Measurements from ENCODE around the gene MCF2L2. TPM values are rescaled to one million over a fixed set of nuclear protein-coding genes. Genes with fewer than 3 reads are reported as not detected.

MCF2L2 gene
- total RNA-seq, 1 donor from 2014 or later = 4.1 TPM

DNA sequence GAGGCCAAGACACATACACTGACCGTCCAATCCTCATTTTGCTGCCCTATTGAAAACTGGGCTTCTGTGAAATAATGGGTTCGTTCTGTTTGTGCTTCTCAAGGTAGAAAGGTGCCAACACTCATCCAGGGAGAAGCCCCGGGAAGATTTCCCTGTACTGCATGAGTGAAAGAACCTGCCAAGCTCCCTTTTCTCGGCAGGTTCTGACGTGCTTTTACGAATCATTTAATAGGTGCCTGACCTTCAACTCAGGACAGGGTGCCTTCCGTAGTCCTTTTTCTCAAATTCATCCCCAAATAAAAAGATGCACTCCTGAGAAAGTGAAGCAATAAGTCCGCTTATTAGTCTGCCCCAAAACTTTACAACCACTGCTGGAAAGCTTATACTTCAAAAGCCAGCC is 111.1 kb downstream of the MCF2L2 start:
- Mint-ChIP-seq H3K36me3 (ENCODE audit: low read depth) (peaks cover 3% of the 10 kb centered on the region), H3K4me1 (ENCODE audit: low read depth) (peaks cover 17% of the 10 kb centered on the region), H3K4me3 (no peak overlapping the region), H3K27me3 (ENCODE audit: insufficient read depth) (no peaks in the 10 kb centered on the region), H3K9me3 (no peaks in the 10 kb centered on the region), H3K27ac (no peak overlapping the region)
- intact Hi-C loops (cut with micrococcal nuclease) = no loop called here
- no peak for DNase-seq (ENCODE audit: low spot score)

DNA sequence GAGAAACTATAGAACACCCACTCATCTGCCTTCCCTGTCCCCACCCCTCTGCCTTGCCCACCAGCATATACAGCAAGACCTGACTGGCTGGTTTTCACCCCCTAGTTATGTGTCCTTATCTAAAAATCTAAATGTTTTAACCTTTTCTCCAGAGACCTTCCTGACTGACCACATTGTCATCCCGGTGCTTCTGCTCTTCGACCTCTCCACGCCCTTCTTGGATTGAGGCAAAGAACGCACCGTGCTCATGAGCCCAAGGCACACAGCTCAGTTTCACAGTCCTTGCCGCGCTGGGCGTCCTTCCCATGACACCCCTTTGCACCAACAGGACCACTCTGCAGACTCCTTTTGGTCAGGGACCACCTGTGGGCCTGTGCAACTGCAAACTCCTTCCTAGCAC is 112.7 kb downstream of the MCF2L2 start:
- no peak overlapping the region for H3K4me3 Mint-ChIP-seq
- no peak for DNase-seq (ENCODE audit: low spot score)
- H3K4me1 Mint-ChIP-seq (ENCODE audit: low read depth) = peaks cover 16% of the 10 kb centered on the region
- no peaks in the 10 kb centered on the region for H3K27me3 Mint-ChIP-seq (ENCODE audit: insufficient read depth)
- no peak overlapping the region for H3K27ac Mint-ChIP-seq
- H3K9me3 Mint-ChIP-seq = no peaks in the 10 kb centered on the region
- H3K36me3 Mint-ChIP-seq (ENCODE audit: low read depth) = peaks cover 9% of the 10 kb centered on the region
- intact Hi-C loops (cut with micrococcal nuclease) = no loop called here

DNA sequence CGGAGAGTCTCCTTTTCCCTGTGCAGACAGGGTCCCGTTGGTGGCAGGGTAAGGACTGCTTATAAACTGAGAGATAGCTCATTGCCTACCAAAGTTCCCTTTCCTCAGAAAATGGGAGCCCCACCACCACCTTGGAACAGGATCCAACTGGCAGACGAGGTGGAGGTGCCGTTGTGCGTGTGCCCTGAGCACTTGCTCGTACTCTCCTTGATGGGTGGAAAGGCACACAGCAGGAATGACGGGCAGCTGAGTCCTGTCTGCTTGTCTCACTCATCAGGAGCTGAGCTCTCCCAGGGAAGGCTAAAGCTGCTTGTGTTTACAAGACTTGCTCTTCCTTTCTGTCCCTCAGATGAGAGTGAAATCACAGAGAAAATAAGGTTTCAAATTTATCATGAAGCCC is 114.7 kb downstream of the MCF2L2 start:
- intact Hi-C loops (cut with micrococcal nuclease) = no loop called here
- Mint-ChIP-seq H3K4me3 (no peak overlapping the region), H3K4me1 (ENCODE audit: low read depth) (peaks cover under 1% of the 10 kb centered on the region), H3K9me3 (no peaks in the 10 kb centered on the region), H3K27me3 (ENCODE audit: insufficient read depth) (no peaks in the 10 kb centered on the region), H3K27ac (no peak overlapping the region), H3K36me3 (ENCODE audit: low read depth) (peaks cover 9% of the 10 kb centered on the region)
- DNase-seq (ENCODE audit: low spot score) = no peak

DNA sequence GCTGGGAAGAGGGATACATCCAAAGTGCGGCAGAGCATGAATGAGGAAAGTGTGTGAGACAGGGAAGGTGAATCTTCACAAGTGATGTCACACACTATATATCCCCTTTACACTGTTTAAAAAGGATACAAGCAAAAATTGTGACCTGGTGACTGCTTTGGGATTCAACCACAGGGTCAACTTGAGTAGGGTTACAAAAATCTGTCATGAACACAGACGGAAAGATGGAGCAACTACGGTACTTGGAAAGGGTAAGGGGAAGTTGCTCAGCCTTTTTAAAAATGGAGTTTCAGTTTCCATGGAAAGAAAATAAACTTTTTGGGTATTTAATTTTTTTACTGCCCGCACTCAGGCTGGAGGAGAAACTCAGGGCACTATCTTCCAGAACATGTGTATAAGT is 115.1 kb downstream of the MCF2L2 start:
- H3K9me3 Mint-ChIP-seq = no peaks in the 10 kb centered on the region
- H3K36me3 Mint-ChIP-seq (ENCODE audit: low read depth) = peaks cover 9% of the 10 kb centered on the region
- no peaks in the 10 kb centered on the region for H3K4me1 Mint-ChIP-seq (ENCODE audit: low read depth)
- DNase-seq (ENCODE audit: low spot score) = no peak
- no peak overlapping the region for H3K4me3 Mint-ChIP-seq
- intact Hi-C loops (cut with micrococcal nuclease) = no loop called here
- no peaks in the 10 kb centered on the region for H3K27me3 Mint-ChIP-seq (ENCODE audit: insufficient read depth)
- no peak overlapping the region for H3K27ac Mint-ChIP-seq

DNA sequence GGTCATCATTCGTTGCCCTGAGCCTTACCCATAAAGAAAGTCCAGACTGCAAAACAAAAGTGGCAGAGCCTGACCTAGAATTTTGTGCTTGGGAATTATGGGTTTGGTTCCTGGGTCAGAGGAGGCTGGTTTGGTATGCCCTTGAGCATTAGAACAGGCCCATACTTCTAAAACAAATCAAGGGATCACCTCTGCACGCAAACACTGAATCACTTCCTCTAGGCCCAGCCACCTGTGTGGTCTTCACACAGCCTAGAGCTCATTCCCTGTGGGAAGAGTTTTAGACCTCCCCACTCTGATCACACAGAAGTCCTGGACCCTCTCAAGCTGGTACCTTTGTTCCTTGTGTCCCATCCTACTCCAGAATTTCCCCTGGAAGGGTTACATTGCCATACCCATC is 116.0 kb downstream of the MCF2L2 start:
- no peaks in the 10 kb centered on the region for H3K27me3 Mint-ChIP-seq (ENCODE audit: insufficient read depth)
- DNase-seq (ENCODE audit: low spot score) = no peak
- intact Hi-C loops (cut with micrococcal nuclease) = no loop called here
- H3K9me3 Mint-ChIP-seq = no peaks in the 10 kb centered on the region
- H3K4me3 Mint-ChIP-seq = no peak overlapping the region
- H3K27ac Mint-ChIP-seq = no peak overlapping the region
- peaks cover 5% of the 10 kb centered on the region for H3K4me1 Mint-ChIP-seq (ENCODE audit: low read depth)
- peaks cover 6% of the 10 kb centered on the region for H3K36me3 Mint-ChIP-seq (ENCODE audit: low read depth)

DNA sequence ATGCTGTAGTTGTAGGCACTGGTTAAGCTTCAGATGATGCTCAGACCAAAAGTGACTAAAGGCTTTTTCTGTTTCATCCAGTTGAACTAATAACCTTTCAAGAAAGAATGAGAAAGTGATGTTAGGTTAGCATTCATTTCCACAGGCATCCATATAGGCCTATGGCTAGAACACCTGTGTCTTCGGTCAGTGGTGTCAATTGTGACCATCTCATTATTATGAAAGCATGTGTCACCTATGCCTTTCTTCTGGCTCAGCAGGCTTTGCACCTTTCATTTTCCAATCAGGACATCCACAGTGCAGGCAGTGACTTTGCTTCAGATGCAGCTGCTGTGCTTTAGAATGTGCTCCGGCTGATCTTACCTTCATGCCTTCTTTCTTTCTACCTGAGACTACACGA is 117.5 kb downstream of the MCF2L2 start:
- Mint-ChIP-seq H3K4me3 (no peak overlapping the region), H3K36me3 (ENCODE audit: low read depth) (peaks cover 12% of the 10 kb centered on the region)

DNA sequence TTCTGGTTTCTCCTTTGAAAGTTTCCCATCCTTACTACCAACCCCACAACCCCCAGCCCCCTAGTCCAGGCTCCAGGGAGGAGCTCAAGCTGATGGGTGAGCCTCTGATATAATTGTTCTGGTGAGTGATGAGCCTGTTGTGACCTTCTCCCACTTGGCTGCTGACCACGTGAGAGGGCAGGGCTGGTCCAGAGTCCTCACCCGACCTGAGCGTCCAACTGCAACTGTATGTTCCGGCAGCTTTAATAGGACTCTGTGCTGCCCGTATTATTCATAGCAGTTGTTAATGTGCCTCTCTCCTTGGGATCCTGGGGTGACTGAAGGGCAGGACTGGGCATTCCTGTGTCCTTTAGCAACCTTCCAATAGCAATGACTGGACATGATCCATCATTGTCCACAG is 119.1 kb downstream of the MCF2L2 start:
- no peak for DNase-seq (ENCODE audit: low spot score)
- H3K27me3 Mint-ChIP-seq (ENCODE audit: insufficient read depth) = no peaks in the 10 kb centered on the region
- no peaks in the 10 kb centered on the region for H3K9me3 Mint-ChIP-seq
- H3K4me1 Mint-ChIP-seq (ENCODE audit: low read depth) = peaks cover 20% of the 10 kb centered on the region
- H3K36me3 Mint-ChIP-seq (ENCODE audit: low read depth) = peaks cover 12% of the 10 kb centered on the region
- intact Hi-C loops (cut with micrococcal nuclease) = loop anchor here (5.0 kb wide), 2 partner anchors 38 to 42 kb away; no protein-coding TSS in a partner anchor
- no peak overlapping the region for H3K27ac Mint-ChIP-seq
- H3K4me3 Mint-ChIP-seq = no peak overlapping the region

More for the DNA sequence above, 117.5 kb downstream of the MCF2L2 start:
- DNase-seq (ENCODE audit: low spot score) = no peak
- intact Hi-C loops (cut with micrococcal nuclease) = no loop called here
- Mint-ChIP-seq H3K27me3 (ENCODE audit: insufficient read depth) (no peaks in the 10 kb centered on the region), H3K27ac (no peak overlapping the region), H3K4me1 (ENCODE audit: low read depth) (peaks cover 20% of the 10 kb centered on the region), H3K9me3 (no peaks in the 10 kb centered on the region)

DNA sequence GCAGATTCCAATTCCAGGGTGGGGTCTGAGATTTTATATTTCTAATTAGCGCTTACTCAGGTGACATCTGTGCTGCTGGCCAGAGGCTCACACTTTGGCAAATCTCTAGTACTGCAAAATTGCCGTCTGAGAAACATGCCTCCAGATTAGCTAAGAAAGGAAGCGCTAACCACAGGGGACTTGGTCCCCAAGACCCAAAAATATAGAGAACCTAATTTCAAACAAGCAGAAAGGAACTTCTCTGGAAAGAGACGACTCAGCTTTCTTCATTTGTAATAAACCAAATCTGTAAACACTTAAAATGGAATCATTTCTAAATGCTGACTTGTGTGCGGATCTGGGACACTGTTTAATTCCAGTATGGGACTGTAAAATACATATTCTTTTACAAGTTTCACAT is 119.7 kb downstream of the MCF2L2 start:
- Mint-ChIP-seq H3K4me3 (no peak overlapping the region), H3K9me3 (no peaks in the 10 kb centered on the region), H3K36me3 (ENCODE audit: low read depth) (peaks cover 12% of the 10 kb centered on the region), H3K27me3 (ENCODE audit: insufficient read depth) (no peaks in the 10 kb centered on the region), H3K4me1 (ENCODE audit: low read depth) (peaks cover 24% of the 10 kb centered on the region), H3K27ac (no peak overlapping the region)
- intact Hi-C loops (cut with micrococcal nuclease) = loop anchor here (5.0 kb wide), 2 partner anchors 39 to 41 kb away; no protein-coding TSS in a partner anchor
- no peak for DNase-seq (ENCODE audit: low spot score)

DNA sequence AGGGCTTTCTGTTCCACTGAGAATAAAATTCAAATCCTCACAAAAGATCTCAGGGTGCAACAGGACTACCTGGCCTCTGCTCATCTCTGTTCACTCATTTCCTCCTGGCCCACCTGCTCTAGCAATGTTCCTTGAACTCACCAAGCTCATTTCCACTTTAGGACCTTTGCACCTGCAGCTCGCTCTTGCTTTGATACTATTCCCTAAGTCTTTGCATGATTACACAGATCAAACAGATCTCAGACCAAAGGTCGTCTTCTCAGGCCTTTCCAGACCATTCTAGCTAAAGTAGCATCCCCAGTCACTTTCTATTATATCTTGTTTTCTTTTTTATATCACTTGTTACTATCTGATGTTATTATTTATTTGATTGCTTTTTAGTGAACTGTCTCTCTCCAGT is 120.7 kb downstream of the MCF2L2 start:
- intact Hi-C loops (cut with micrococcal nuclease) = loop anchor here (1.0 to 5.0 kb wide), 3 partner anchors 22 to 40 kb away; no protein-coding TSS in a partner anchor
- Mint-ChIP-seq H3K27me3 (ENCODE audit: insufficient read depth) (no peaks in the 10 kb centered on the region), H3K27ac (no peak overlapping the region), H3K4me1 (ENCODE audit: low read depth) (peaks cover 32% of the 10 kb centered on the region), H3K9me3 (no peaks in the 10 kb centered on the region), H3K4me3 (no peak overlapping the region), H3K36me3 (ENCODE audit: low read depth) (peaks cover 10% of the 10 kb centered on the region)
- DNase-seq (ENCODE audit: low spot score) = no peak

DNA sequence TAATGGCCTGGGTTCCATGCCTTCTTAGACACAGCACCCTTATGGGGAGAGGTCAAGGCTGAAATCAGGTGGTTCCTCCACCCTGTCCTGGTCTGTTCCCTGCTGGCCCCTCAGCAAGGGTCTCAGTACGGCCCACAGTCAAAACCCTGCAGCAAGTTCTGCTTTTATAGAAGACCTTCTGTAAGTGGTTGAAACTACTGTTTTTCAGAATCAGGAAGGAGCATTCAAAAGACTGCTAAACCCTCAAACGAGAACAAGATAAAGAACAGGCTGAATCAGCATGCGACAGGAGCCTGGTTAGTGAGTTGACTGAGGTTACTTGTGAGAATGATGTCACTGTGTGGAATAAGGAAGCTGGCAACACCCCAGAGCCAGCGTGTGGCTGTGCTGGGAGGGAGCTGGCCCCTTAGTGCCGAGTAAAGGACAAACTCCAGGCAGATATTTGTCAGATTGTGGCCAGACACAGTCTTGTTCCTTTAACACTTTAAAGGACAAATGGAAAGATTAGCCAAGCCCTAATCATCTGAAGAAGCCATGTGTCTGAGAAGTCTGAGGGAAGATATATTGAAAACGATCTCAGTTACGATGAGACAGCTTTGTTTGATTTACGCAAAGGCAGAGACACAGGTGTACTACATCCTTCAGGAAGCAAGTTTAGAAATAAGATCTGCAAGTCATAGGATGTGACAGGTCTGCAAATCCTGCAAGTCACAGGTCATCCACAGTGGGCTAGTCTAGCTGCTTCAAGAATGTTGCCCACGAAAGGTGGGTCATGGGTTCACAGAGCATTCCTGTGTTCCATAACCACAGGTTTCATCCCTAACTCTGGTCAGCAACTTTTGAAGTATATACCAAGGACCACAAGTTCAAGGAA is 121.4 kb downstream of the MCF2L2 start:
- DNase-seq (ENCODE audit: low spot score) = peak; percentile 28
- Mint-ChIP-seq H3K27ac (peak overlapping the region; percentile 72), H3K9me3 (no peaks in the 10 kb centered on the region), H3K4me1 (ENCODE audit: low read depth) (peaks cover 39% of the 10 kb centered on the region), H3K36me3 (ENCODE audit: low read depth) (peaks cover 9% of the 10 kb centered on the region), H3K27me3 (ENCODE audit: insufficient read depth) (no peaks in the 10 kb centered on the region), H3K4me3 (peak overlapping the region; percentile 53)
- intact Hi-C loops (cut with micrococcal nuclease) = loop anchor here (1.0 to 5.0 kb wide), 3 partner anchors 22 to 40 kb away; no protein-coding TSS in a partner anchor

DNA sequence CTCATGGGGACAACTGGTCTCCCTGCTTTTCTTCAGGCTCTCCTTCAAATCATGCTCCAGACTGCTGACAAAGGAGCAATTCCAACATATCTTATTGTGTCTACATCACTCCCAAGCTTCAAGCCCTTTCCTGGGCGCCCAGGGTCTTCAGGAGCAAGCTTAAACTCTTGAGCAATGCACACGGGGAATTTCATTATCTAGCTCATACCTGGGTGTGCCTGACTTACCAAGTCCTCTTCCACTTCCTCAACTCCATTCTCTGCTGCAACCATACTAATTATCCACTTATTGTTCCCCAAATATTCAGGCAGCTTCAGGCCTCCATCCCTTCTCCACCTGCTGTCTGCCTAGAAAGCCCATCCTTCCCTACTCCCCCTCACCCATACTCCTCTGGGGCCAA is 124.7 kb downstream of the MCF2L2 start:
- Mint-ChIP-seq H3K36me3 (ENCODE audit: low read depth) (peaks cover 5% of the 10 kb centered on the region), H3K4me1 (ENCODE audit: low read depth) (peaks cover 44% of the 10 kb centered on the region), H3K4me3 (no peak overlapping the region), H3K9me3 (no peaks in the 10 kb centered on the region), H3K27me3 (ENCODE audit: insufficient read depth) (no peaks in the 10 kb centered on the region), H3K27ac (no peak overlapping the region)
- intact Hi-C loops (cut with micrococcal nuclease) = no loop called here
- DNase-seq (ENCODE audit: low spot score) = no peak

DNA sequence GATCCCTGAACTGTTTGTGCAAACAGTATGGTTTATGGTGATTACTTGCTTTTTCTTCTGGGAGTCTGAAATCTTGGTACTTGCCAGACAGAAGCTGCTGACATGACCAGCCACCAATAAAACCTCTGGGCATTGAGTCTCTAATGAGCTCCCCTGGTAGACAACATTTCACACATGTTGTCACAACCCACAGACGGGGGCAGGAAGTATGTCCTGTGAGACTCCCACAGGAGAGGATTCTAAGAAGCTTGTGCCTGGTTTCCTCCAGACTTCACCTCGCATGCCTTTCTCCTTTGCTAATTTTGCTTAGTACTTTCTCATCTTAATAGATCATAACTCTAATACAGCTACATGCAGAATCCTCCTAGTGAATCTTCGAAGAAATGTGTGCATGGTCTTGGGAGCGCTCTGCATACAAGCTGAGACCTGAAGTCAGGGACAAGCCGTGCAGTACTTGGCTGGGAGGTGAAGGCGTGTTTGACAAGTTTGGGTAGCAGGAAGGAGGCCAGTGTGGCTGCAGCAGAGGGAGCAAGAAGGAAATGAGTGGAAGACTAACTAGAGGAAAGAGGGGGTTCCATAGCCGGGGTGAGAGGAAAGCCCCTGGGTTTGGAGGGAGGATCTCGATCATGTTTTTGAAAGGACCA is 126.4 kb downstream of the MCF2L2 start:
- Mint-ChIP-seq H3K4me3 (no peak overlapping the region), H3K4me1 (ENCODE audit: low read depth) (peaks cover 35% of the 10 kb centered on the region), H3K27me3 (ENCODE audit: insufficient read depth) (no peaks in the 10 kb centered on the region), H3K27ac (peak overlapping the region; percentile 7), H3K36me3 (ENCODE audit: low read depth) (peaks cover 6% of the 10 kb centered on the region), H3K9me3 (no peaks in the 10 kb centered on the region)
- intact Hi-C loops (cut with micrococcal nuclease) = no loop called here
- no peak for DNase-seq (ENCODE audit: low spot score)

DNA sequence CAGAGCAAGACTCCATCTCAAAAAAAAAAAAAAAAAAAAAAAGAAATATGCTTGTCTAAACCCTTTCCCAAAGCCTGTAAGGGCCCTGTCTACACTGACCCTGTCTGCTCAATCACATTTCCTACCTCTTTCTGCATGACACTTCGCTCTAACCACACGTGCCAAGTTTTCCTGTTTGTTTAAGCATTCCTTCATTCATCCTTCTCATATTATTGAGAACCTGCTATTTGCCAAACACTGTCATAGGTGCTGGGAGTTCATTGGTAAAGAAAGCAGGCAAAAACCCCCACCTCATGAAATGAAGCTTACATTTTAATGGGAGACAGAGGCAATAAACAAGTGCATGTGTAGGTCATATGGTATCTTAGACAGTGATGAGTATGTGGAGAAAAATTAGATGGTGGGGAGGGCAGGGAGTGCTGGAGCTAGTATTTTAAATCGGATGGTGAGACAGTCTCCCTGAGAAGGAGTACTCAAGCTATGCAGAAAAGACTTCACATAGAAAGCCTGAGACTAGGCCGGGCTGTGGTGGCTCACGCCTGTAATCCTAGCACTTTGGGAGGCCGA is 127.3 kb downstream of the MCF2L2 start:
- Mint-ChIP-seq H3K4me3 (no peak overlapping the region), H3K27ac (no peak overlapping the region), H3K27me3 (ENCODE audit: insufficient read depth) (no peaks in the 10 kb centered on the region), H3K9me3 (no peaks in the 10 kb centered on the region), H3K36me3 (ENCODE audit: low read depth) (peaks cover 2% of the 10 kb centered on the region), H3K4me1 (ENCODE audit: low read depth) (peaks cover 25% of the 10 kb centered on the region)
- intact Hi-C loops (cut with micrococcal nuclease) = no loop called here
- no peak for DNase-seq (ENCODE audit: low spot score)

Measured in activated T-helper 1 cell treated with anti-CD3 and anti-CD28 coated beads, Interleukin-12 subunit alpha, Interleukin-12 subunit beta, Interleukin-2, Interleukin-4 antibody, amounts not matched to agents 30 ng/mL and 10 ng/mL and 1 ng/mL, durations not matched to agents 14 hours and 24 hours and 36 hours (primary cell).